ENCODE measurements around the gene FZR1.

Gene FZR1

GRCh38 chr19:3474010-3474409 is 32.1 kb upstream of the FZR1 start:
- DNase-seq (ENCODE audit: low read depth) = no peak

GRCh38 chr19:3474614-3475013 is 31.5 kb upstream of the FZR1 start:
- no peak for DNase-seq (ENCODE audit: low read depth)

DNA sequence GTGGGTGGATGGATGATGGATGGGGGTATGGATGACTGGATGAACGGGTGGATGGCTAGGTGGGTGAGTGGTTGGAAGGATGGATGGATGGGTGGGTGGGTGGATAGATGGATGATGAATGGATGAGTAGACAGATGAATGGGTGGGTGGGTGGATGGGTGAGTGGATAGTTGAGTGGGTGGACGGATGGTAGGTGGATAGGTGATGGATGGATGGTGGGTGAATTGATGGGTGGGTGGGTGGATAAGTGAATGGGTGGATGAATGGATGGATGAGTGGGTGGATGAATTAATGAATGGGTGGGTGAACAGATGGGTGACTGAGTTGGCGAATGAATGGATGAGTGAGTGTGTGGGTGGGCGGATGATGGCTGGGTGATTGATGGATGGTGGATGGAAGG is 30.7 kb upstream of the FZR1 start:
- DNase-seq (ENCODE audit: low read depth) = no peak

GRCh38 chr19:3476830-3477229 is 29.3 kb upstream of the FZR1 start:
- no peak for DNase-seq (ENCODE audit: low read depth)

GRCh38 chr19:3477506-3477905 is 28.6 kb upstream of the FZR1 start:
- no peak for DNase-seq (ENCODE audit: low read depth)

GRCh38 chr19:3477951-3478350 is 28.2 kb upstream of the FZR1 start:
- DNase-seq (ENCODE audit: low read depth) = no peak

GRCh38 chr19:3478409-3479176 is 27.5 kb upstream of the FZR1 start:
- no peak for DNase-seq (ENCODE audit: low read depth)

GRCh38 chr19:3479177-3479833 is 26.8 kb upstream of the FZR1 start:
- no peak for DNase-seq (ENCODE audit: low read depth)

DNA sequence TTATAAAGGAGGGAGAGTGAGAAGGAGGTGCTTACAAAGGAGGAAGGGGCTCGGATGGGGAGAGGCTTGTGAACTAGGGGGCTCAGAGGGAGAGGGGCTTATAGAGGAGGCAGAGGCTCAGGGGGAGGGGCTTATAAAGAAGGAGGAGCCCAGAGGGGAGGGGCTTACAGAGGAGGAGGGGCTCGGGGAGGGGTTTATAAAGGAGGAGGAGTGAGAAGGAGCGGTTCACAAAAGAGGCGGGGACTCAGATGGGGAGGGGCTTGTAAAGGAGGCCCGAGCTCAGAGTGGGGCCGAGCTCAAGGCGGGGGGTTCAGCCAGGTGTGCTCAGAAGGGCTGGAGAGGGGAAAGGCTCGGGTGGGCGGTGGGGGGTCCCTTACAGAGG is 26.3 kb upstream of the FZR1 start:
- DNase-seq (ENCODE audit: low read depth) = no peak

- no peak for DNase-seq (ENCODE audit: low read depth)
Measured at GRCh38 chr19:3480383-3481091, 25.6 kb upstream of the FZR1 start, which contains the start of gene SMIM24. SMIM24 (minus strand) TSS chr19:3480525; CDS start chr19:3480463, 62 bp downstream.

DNA sequence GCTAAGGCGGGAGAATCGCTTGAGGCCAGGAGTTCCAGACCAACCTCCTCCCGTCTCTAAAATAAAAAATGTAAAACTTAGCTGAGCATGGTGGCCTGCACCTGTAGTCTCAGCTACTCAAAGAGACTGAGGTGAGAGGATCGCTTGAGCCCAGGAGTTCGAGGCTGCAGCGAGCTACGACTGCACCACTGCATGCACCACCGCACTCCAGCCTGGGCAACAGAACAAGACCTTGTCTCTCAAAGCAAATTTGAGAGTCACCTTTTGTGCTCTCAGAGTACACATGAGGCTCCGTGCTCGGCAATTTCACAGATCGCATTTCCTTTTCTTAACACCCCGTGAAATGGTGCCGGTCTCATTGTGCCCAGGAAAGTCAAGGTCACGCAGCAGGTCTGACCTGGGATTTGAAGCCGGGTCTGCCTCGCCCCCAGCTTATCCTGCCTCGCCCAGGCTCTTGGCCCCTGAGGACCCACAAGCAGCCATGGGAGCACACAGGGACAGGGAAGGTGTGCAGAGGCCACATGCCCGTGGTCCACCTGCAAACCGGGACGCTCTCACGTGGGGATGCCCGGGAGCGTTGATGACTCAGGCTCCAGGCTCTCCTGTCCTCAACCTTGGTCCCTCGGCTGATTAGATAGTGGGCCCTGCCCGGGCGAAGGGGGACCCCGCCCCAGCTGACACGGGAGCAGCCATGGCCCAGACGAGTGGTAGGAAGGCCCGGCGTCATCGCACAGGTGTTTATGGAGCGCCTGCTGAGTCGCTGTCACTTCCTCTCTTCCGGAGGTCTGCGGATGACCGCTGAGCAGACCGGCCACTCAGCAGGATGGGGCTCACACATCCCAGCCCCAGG is 24.6 kb upstream of the FZR1 start:
- no peak for DNase-seq (ENCODE audit: low read depth)

DNA sequence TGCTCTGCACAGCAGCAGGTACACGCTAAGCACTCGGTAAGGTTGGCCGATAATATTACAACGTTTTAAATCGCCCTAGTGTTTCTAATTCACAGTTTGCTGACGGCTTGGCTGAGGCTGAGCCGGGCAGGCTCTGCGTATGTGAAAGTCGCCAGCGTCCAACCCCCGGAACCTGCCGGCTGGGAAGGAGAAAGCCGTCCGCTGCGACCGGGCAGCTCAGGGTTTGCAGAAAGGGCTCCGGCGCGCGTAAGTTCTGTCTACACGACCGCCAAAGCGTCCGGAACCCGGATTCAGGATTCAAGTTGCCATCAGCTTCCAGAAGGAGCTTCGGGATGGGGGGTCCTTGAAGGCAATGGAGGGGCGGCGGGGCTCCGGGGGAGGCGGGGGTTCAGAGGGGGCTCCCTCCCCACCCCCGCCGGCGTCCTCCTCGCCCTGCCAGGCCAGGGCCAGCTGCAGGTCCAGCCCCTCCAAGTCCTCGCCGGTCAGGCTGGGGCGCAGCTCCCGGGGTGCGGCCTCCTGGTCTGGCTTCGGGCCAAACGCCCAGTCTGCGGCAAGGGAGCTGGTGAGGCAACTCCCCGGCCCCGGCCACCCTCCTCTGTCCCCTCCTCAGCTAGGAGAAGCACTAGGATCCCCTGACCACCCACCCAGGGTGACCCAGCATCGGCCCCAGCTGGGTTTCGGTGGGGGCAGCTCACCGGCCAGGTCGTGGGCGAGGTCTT is 23.4 kb upstream of the FZR1 start:
- DNase-seq (ENCODE audit: low read depth) = no peak

- no peak for DNase-seq (ENCODE audit: low read depth)
Measured at GRCh38 chr19:3483226-3483628, 22.9 kb upstream of the FZR1 start, which contains the start of gene SMIM44. SMIM44 (minus strand) TSS chr19:3483441; CDS start chr19:3483403, 38 bp downstream.

DNA sequence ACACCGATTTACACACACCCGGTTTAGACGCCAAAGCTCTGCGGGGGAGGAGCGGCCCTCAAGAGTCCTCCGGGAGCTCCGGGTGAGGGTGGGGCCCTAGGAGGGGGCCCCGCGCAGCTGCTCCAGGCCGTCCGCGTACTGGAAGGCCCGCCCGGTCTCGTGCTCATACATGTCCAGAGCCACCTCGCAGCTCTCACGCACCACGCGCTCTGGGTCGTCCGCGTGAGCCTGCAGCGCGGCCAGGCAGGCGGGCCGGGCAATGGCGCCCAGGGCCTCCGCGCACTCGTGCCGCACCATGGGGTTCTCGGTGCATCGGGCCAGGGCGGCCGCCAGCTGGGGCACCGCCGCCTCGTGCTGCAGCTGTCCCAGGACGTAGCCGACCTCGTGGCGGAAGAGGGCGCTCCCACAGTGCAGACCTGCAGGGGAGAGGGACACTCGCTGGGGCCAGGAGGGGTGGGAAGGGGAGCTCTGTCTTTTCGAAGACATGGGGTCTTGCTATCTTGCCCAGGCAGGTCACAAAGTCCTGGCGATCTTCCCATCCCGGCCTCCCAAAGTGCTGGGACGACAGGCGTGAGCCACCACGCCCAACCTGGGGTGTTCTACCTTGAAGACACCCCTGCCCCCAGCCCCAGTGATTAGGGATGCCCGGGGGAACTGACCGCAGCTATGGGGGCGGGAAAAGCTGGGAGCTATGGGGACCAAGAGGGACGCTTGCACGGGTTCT is 14.6 kb upstream of the FZR1 start:
- DNase-seq (ENCODE audit: low read depth) = no peak

- DNase-seq (ENCODE audit: low read depth) = no peak
Measured at GRCh38 chr19:3492131-3492839, 13.8 kb upstream of the FZR1 start.

DNA sequence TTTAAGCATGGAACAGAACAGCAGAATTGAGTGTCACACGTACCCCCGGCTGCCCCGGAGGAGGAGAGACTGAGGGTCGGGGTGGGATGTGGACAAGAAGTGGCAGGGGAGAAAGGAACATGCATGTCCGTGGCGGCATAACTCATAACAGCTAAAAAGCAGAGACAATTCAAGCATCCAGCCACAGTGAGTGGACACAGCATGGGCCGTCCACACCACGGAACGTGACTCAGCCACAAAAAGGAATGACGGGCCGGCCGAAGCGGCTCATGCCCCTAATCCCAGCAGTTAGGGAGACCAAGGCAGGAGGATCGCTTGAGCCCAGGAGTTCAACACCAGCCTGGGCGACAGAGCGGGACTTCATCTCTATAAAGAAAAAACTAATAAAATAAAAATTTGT is 13.2 kb upstream of the FZR1 start:
- no peak for DNase-seq (ENCODE audit: low read depth)

GRCh38 chr19:3493651-3494050 is 12.5 kb upstream of the FZR1 start:
- no peak for DNase-seq (ENCODE audit: low read depth)

DNA sequence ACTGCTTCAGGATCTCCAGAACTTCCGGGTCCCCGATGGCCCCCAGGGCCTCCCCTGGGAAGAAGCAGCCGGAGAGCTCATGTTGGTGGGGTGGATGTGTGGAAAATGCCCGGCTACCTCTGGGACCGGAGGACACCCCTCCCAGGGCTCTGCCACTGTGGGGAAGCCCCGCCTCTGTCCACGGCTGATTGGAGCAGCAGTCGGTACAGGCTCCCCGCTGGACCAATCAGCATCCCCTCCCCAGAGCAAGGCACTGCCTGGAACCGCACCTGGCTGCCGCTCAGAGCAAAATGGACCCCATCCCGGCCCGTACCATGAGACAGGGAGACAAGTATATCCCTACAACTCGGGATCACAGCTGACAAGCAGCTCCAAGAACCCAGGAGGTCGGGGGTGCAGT is 12.1 kb upstream of the FZR1 start:
- DNase-seq (ENCODE audit: low read depth) = no peak

DNA sequence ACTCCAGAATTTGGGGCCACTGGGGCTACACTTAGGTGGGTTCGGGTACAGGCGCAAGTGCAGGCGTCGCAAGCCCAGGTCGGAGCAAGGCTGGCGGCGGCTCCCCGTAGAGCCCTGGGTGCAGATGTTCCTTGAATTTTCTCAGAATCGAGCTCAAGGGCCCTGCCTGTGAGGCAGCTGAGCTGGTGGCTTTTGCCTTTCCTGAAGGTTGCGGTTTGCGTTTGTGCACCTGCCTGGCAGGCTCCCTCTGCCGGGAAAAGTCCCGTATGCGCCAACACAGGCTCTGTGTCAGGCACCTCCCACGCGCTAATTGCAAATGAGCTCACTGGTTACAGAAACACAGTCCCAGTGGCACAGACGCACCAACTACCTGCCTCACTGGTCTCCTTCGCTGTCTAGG is 11.6 kb upstream of the FZR1 start:
- DNase-seq (ENCODE audit: low read depth) = no peak
